Sigmoid colon (tissue), 3 donors: ENCODE measurements around the gene MIER1.

Source experiments
- POLR2A ChIP-seq, 2 donors: fragments of 450-650 bp; IDR thresholded peaks; one replicate each; pipeline ENCODE4 v1.6.1; 2016; ENCODE audit warnings: antibody characterized with exemption in 2 of 2, mild to moderate bottlenecking in 2 of 2, moderate library complexity in 2 of 2
- TF ChIP-seq, protein P1 (sequence below), 4 experiments: fragments of 450-650 bp in 3 of 4; fragments of 200-600 bp in 1 of 4; IDR thresholded peaks; one replicate each; pipeline ENCODE4 v1.5.1; 2016 to 2019; ENCODE audit warnings: antibody characterized with exemption in 4 of 4, mild to moderate bottlenecking in 3 of 4, moderate library complexity in 2 of 4

DNA sequence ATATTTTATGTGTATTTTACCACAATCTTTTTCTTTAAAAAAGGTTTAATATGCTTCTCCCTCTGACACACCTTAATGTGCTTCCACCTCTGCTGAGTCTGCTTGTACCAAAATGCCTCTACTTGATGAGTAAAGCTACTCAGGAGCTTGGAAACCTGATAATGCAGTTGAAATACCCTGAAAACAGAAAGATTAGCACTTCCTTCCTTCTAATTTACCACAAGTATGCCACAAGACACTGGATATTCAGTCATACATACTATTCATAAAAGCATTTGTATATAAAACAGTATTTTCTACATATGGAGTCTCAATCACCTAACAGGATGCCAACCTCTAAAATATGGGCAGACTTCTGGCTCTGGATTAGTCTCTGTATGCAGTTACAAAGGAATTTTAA is 74.2 kb downstream of the MIER1 start:
- TF ChIP-seq, protein P1, sequence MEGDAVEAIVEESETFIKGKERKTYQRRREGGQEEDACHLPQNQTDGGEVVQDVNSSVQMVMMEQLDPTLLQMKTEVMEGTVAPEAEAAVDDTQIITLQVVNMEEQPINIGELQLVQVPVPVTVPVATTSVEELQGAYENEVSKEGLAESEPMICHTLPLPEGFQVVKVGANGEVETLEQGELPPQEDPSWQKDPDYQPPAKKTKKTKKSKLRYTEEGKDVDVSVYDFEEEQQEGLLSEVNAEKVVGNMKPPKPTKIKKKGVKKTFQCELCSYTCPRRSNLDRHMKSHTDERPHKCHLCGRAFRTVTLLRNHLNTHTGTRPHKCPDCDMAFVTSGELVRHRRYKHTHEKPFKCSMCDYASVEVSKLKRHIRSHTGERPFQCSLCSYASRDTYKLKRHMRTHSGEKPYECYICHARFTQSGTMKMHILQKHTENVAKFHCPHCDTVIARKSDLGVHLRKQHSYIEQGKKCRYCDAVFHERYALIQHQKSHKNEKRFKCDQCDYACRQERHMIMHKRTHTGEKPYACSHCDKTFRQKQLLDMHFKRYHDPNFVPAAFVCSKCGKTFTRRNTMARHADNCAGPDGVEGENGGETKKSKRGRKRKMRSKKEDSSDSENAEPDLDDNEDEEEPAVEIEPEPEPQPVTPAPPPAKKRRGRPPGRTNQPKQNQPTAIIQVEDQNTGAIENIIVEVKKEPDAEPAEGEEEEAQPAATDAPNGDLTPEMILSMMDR (IDR thresholded peaks at IDR 0.05) = no peak
- TF ChIP-seq POLR2A (IDR thresholded peaks at IDR 0.05) = no peak
